ENCODE data around the gene RPS6KA1.
"Not testable (repeated sequence)": the region's sequence is repeated elsewhere in the genome, so short reads cannot be mapped to it uniquely, and the experiment has no call there.

Gene RPS6KA1

GRCh38 chr1:26602378-26602959, 72.9 kb downstream of the RPS6KA1 start:
- Histone ChIP-seq H3K9ac (ENCODE audit: insufficient read length) (no peak overlapping the region), H3K4me3 (peak overlapping the region; percentile 21; the same call in 1 of the 2 replicates), H3K27ac (no peak overlapping the region), H3K36me3 (ENCODE audit: insufficient read depth, low read length) (no peaks in the 10 kb centered on the region), H3K9me3 (ENCODE audit: low read depth, low read length) (no peaks in the 10 kb centered on the region)
- peak; percentile 40 for DNase-seq (ENCODE audit: low read depth, low spot score)
- no peak for TF ChIP-seq POLR2AphosphoS5 (IDR thresholded peaks at IDR 0.05; ENCODE audit: borderline replicate concordance, low read depth, low read length)
- TF ChIP-seq FOXP2 (optimal IDR thresholded peaks at IDR 0.05; ENCODE audit: control extremely low read depth, extremely low read length, insufficient read depth): no peak
- no peak for TF ChIP-seq EZH2 (IDR thresholded peaks at IDR 0.05)

GRCh38 chr1:26603856-26604255, 74.3 kb downstream of the RPS6KA1 start:
- Histone ChIP-seq H3K27ac (no peak overlapping the region), H3K36me3 (ENCODE audit: insufficient read depth, low read length) (no peaks in the 10 kb centered on the region), H3K4me3 (no peak overlapping the region), H3K9me3 (ENCODE audit: low read depth, low read length) (no peaks in the 10 kb centered on the region), H3K9ac (ENCODE audit: insufficient read length) (peak overlapping the region; percentile 13)
- no peak for DNase-seq (ENCODE audit: low read depth, low spot score)
- no peak for TF ChIP-seq FOXP2 (optimal IDR thresholded peaks at IDR 0.05; ENCODE audit: control extremely low read depth, extremely low read length, insufficient read depth)
- no peak for TF ChIP-seq EZH2 (IDR thresholded peaks at IDR 0.05)
- no peak for TF ChIP-seq POLR2AphosphoS5 (IDR thresholded peaks at IDR 0.05; ENCODE audit: borderline replicate concordance, low read depth, low read length)

DNA sequence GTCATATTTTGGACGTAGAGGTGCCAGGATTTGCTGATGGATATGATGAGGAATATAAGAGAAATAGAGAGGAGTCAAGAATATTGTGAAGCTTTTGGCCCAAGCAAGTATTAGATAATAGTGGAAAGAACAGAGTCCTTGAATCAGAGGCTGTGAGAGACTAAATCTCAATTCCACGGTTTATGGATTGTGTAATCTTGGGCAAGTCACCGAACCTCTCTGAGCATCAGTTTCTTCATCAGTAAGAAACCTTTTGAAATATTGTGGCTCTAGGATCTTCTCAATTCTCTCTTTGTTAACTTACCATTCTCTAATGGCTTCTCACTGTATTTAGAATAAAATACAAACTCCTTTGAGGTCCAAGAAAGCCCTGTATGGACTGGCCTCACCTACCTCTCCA, 77.6 kb downstream of the RPS6KA1 start:
- no peaks in the 10 kb centered on the region for H3K9me3 ChIP-seq (ENCODE audit: low read depth, low read length)
- no peak overlapping the region for H3K9ac ChIP-seq (ENCODE audit: insufficient read length)
- no peaks in the 10 kb centered on the region for H3K36me3 ChIP-seq (ENCODE audit: insufficient read depth, low read length)
- TF ChIP-seq EZH2 (IDR thresholded peaks at IDR 0.05): no peak
- TF ChIP-seq FOXP2 (optimal IDR thresholded peaks at IDR 0.05; ENCODE audit: control extremely low read depth, extremely low read length, insufficient read depth): no peak
- no peak for TF ChIP-seq POLR2AphosphoS5 (IDR thresholded peaks at IDR 0.05; ENCODE audit: borderline replicate concordance, low read depth, low read length)
- no peak overlapping the region for H3K27ac ChIP-seq
- DNase-seq (ENCODE audit: low read depth, low spot score): no peak
- no peak overlapping the region for H3K4me3 ChIP-seq

DNA sequence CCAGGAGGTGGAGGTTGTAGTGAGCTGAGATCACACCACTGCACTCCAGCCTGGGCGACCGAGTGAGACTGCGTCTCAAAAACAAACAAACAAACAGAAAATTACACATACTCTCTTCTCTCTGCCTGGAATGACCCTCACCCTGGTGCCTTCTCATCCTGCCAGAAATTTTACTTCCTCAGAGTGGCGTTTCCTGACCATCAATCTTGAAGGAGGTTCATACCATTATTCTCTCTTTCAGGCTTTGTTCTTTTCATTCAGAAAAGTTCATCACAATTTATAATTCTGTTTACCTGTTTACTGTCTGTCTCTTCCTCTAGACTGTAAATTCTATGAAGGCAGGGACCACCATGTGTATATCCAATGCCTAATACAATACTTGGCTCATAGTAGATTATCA, 79.3 kb downstream of the RPS6KA1 start:
- Histone ChIP-seq H3K27ac (no peak overlapping the region), H3K9me3 (ENCODE audit: low read depth, low read length) (no peaks in the 10 kb centered on the region), H3K4me3 (no peak overlapping the region), H3K9ac (ENCODE audit: insufficient read length) (no peak overlapping the region), H3K36me3 (ENCODE audit: insufficient read depth, low read length) (no peaks in the 10 kb centered on the region)
- TF ChIP-seq FOXP2 (optimal IDR thresholded peaks at IDR 0.05; ENCODE audit: control extremely low read depth, extremely low read length, insufficient read depth): no peak
- TF ChIP-seq EZH2 (IDR thresholded peaks at IDR 0.05): no peak
- TF ChIP-seq POLR2AphosphoS5 (IDR thresholded peaks at IDR 0.05; ENCODE audit: borderline replicate concordance, low read depth, low read length): no peak
- no peak for DNase-seq (ENCODE audit: low read depth, low spot score)

- Histone ChIP-seq H3K4me3 (no peak overlapping the region), H3K9ac (ENCODE audit: insufficient read length) (no peak overlapping the region), H3K9me3 (ENCODE audit: low read depth, low read length) (no peaks in the 10 kb centered on the region), H3K27ac (no peak overlapping the region), H3K36me3 (ENCODE audit: insufficient read depth, low read length) (no peaks in the 10 kb centered on the region)
- no peak for DNase-seq (ENCODE audit: low read depth, low spot score)
- TF ChIP-seq EZH2 (IDR thresholded peaks at IDR 0.05) (no peak), FOXP2 (optimal IDR thresholded peaks at IDR 0.05; ENCODE audit: control extremely low read depth, extremely low read length, insufficient read depth) (no peak), POLR2AphosphoS5 (IDR thresholded peaks at IDR 0.05; ENCODE audit: borderline replicate concordance, low read depth, low read length) (no peak)
Measured at GRCh38 chr1:26610781-26611180, 81.2 kb downstream of the RPS6KA1 start.

DNA sequence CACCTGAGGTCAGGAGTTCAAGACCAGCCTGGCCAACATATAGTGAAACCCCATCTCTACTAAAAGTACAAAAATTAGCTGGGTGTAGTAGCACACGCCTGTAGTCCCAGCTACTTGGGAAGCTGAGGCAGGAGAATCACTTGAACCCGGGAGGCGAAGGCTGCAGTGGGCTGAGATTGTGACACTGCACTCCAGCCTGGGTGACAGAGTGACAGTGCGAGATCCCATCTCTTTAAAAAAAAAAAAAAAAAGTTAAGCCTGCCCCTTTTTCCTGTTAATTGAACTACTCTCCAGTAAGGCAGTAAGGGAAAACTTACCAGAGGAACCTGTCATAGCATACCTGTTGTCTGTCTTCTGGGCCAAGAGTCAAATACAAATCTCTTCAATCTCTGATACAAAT, 83.1 kb downstream of the RPS6KA1 start:
- not testable (repeated sequence) for DNase-seq (ENCODE audit: low read depth, low spot score); H3K4me3 ChIP-seq; H3K9ac ChIP-seq (ENCODE audit: insufficient read length); H3K9me3 ChIP-seq (ENCODE audit: low read depth, low read length); H3K27ac ChIP-seq; H3K36me3 ChIP-seq (ENCODE audit: insufficient read depth, low read length)

GRCh38 chr1:26614655-26615411, 85.3 kb downstream of the RPS6KA1 start:
- H3K9ac ChIP-seq (ENCODE audit: insufficient read length): no peak overlapping the region
- no peaks in the 10 kb centered on the region for H3K9me3 ChIP-seq (ENCODE audit: low read depth, low read length)
- TF ChIP-seq POLR2AphosphoS5 (IDR thresholded peaks at IDR 0.05; ENCODE audit: borderline replicate concordance, low read depth, low read length) (no peak), FOXP2 (optimal IDR thresholded peaks at IDR 0.05; ENCODE audit: control extremely low read depth, extremely low read length, insufficient read depth) (no peak), EZH2 (IDR thresholded peaks at IDR 0.05) (no peak)
- no peak overlapping the region for H3K4me3 ChIP-seq
- no peak overlapping the region for H3K27ac ChIP-seq
- H3K36me3 ChIP-seq (ENCODE audit: insufficient read depth, low read length): no peaks in the 10 kb centered on the region
- no peak for DNase-seq (ENCODE audit: low read depth, low spot score)

GRCh38 chr1:26616881-26617280, 87.3 kb downstream of the RPS6KA1 start:
- Histone ChIP-seq H3K4me3 (no peak overlapping the region), H3K9me3 (ENCODE audit: low read depth, low read length) (no peaks in the 10 kb centered on the region), H3K36me3 (ENCODE audit: insufficient read depth, low read length) (no peaks in the 10 kb centered on the region), H3K9ac (ENCODE audit: insufficient read length) (no peak overlapping the region), H3K27ac (no peak overlapping the region)
- no peak for DNase-seq (ENCODE audit: low read depth, low spot score)
- TF ChIP-seq POLR2AphosphoS5 (IDR thresholded peaks at IDR 0.05; ENCODE audit: borderline replicate concordance, low read depth, low read length) (no peak), EZH2 (IDR thresholded peaks at IDR 0.05) (no peak), FOXP2 (optimal IDR thresholded peaks at IDR 0.05; ENCODE audit: control extremely low read depth, extremely low read length, insufficient read depth) (no peak)

- Histone ChIP-seq H3K9me3 (ENCODE audit: low read depth, low read length) (no peaks in the 10 kb centered on the region), H3K4me3 (no peak overlapping the region), H3K9ac (ENCODE audit: insufficient read length) (peak overlapping the region; percentile 51), H3K27ac (peak overlapping the region; percentile 99), H3K36me3 (ENCODE audit: insufficient read depth, low read length) (no peaks in the 10 kb centered on the region)
- no peak for DNase-seq (ENCODE audit: low read depth, low spot score)
- TF ChIP-seq POLR2AphosphoS5 (IDR thresholded peaks at IDR 0.05; ENCODE audit: borderline replicate concordance, low read depth, low read length) (no peak), FOXP2 (optimal IDR thresholded peaks at IDR 0.05; ENCODE audit: control extremely low read depth, extremely low read length, insufficient read depth) (no peak), EZH2 (IDR thresholded peaks at IDR 0.05) (no peak)
Measured at GRCh38 chr1:26618561-26618960, 89.0 kb downstream of the RPS6KA1 start.
